HCT116 (cell line): ENCODE results near the gene SALL3. TPM values are rescaled to one million over a fixed set of nuclear protein-coding genes. Genes with fewer than 3 reads are reported as not detected.

ENCODE experiments used
- ATAC-seq: fragments of 200-7000 bp; cut with Tn5 transposase; 2 replicates; pipeline ENCODE4 v1.9.1; 2020; ENCODE audit warnings: mild to moderate bottlenecking, moderate library complexity
- BruUV-seq: library from RNA; stranded (reverse); fragments of 400-500 nt; replicated peaks from 2 replicates; lab custom pipeline; 2021; lab: Mats Ljungman, UMichigan
- CTCF ChIA-PET: fragments of 300-600 bp; sonication (Branson Sonifier 250); formaldehyde crosslinking; loops from one replicate; lab custom pipeline; 2021; ENCODE audit warnings: antibody characterized with exemption; lab: Charles Lee
- POLR2A ChIA-PET: fragments of 300-600, 350-600 bp; sonication (Branson Sonifier 250); formaldehyde crosslinking; loops from one replicate; lab custom pipeline; 2021; ENCODE audit warnings: antibody characterized with exemption; lab: Charles Lee
- RAD21 ChIA-PET, 2 experiments: fragments of 300-600 bp; sonication (Branson Sonifier 250); formaldehyde crosslinking; loops; one replicate each; lab custom pipeline; 2023; ENCODE audit warnings: low total read pairs in 2 of 2; ENCODE audit not compliant: uncharacterized antibody in 2 of 2, unreplicated experiment in 2 of 2, low non-redundant PET in 1 of 2; lab: Charles Lee
- DNase-seq: peaks from one replicate; pipeline ENCODE4 v3.0.0-alpha.2; 2010; ENCODE audit warnings: low read depth, low spot score
- H2AFZ ChIP-seq: fragments of 200-600 bp; shearing (Covaris generic), sonication (generic); 2 replicates; pipeline ENCODE4 v1.6.1; 2017; ENCODE audit warnings: low read depth, mixed run types, mixed read lengths, antibody characterized with exemption, low read length; ENCODE audit not compliant: poor library complexity, severe bottlenecking
- H3K27ac ChIP-seq: 2 replicates; pipeline ENCODE4 v1.5.1; 2012; ENCODE audit warnings: low read depth, low read length
- H3K27me3 ChIP-seq: fragments of 200-600 bp; sonication (generic); 2 replicates; pipeline ENCODE4 v1.6.1; 2016; ENCODE audit warnings: mixed run types, low read length, mixed read lengths; ENCODE audit not compliant: insufficient read depth
- H3K36me3 ChIP-seq, 2 experiments: fragments of 200-500 bp in 1 of 2; fragments of 200-600 bp in 1 of 2; sonication (Bioruptor generic) in 1 of 2; sonication (generic) in 1 of 2; 2 replicates each; pipeline versions ENCODE4 v1.5.1 to v1.6.1; 2014 to 2016; ENCODE audit warnings: low read length in 2 of 2, inconsistent platforms in 1 of 2, mixed read lengths in 1 of 2, mixed run types in 1 of 2; ENCODE audit not compliant: insufficient read depth in 2 of 2, control insufficient read depth in 1 of 2
- H3K4me1 ChIP-seq, 2 experiments: fragments of 200-600 bp in 1 of 2; sonication (generic) in 1 of 2; 2 replicates each; pipeline versions ENCODE4 v1.5.1 to v1.6.1; 2012 to 2017; ENCODE audit warnings: low read length in 2 of 2, inconsistent platforms in 1 of 2, mild to moderate bottlenecking in 1 of 2, mixed read lengths in 1 of 2, mixed run types in 1 of 2, moderate library complexity in 1 of 2; ENCODE audit not compliant: insufficient read depth in 2 of 2, control insufficient read depth in 1 of 2
- H3K4me2 ChIP-seq: fragments of 200-600 bp; sonication (generic); 2 replicates; pipeline ENCODE4 v1.6.1; 2017; ENCODE audit warnings: mixed run types, low read length, mixed read lengths
- H3K4me3 ChIP-seq, 2 experiments: fragments of 200-600 bp in 1 of 2; sonication (generic) in 1 of 2; replicated peaks in 1 of 2; 2 replicates each; pipeline ENCODE4 v1.5.1; 2011 to 2016; ENCODE audit warnings: low read length in 2 of 2, control low read depth in 1 of 2, low read depth in 1 of 2, mild to moderate bottlenecking in 1 of 2, mixed read lengths in 1 of 2, mixed run types in 1 of 2
- H3K79me2 ChIP-seq: fragments of 200-600 bp; sonication (generic); 2 replicates; pipeline ENCODE4 v1.6.1; 2017; ENCODE audit warnings: mild to moderate bottlenecking, mixed run types, low read length, moderate library complexity, mixed read lengths; ENCODE audit not compliant: insufficient read depth
- H3K9ac ChIP-seq: fragments of 200-600 bp; sonication (generic); 2 replicates; pipeline ENCODE4 v1.6.1; 2016; ENCODE audit warnings: low read length, mixed read lengths
- H3K9me2 ChIP-seq: fragments of 200-600 bp; sonication (generic), shearing (Covaris generic); 2 replicates; pipeline ENCODE4 v1.6.1; 2017; ENCODE audit warnings: mixed run types, mild to moderate bottlenecking, moderate library complexity; ENCODE audit not compliant: insufficient read depth
- H3K9me3 ChIP-seq, 2 experiments: fragments of 200-500 bp in 1 of 2; fragments of 200-600 bp in 1 of 2; sonication (Bioruptor generic) in 1 of 2; sonication (generic) in 1 of 2; 2 replicates each; pipeline ENCODE4 v1.6.1; 2014 to 2017; ENCODE audit warnings: low read length in 2 of 2, mixed read lengths in 2 of 2, inconsistent platforms in 1 of 2, low read depth in 1 of 2, mild to moderate bottlenecking in 1 of 2, mixed run types in 1 of 2, moderate library complexity in 1 of 2; ENCODE audit not compliant: control insufficient read depth in 1 of 2, insufficient read depth in 1 of 2
- H4K20me1 ChIP-seq: fragments of 200-600 bp; sonication (generic), shearing (Covaris generic); 2 replicates; pipeline ENCODE4 v1.6.1; 2017; ENCODE audit warnings: mixed run types, mild to moderate bottlenecking, moderate library complexity; ENCODE audit not compliant: insufficient read depth
- ATF3 ChIP-seq: IDR thresholded peaks from 2 replicates; pipeline ENCODE4 v1.6.1; 2012
- CBX3 ChIP-seq: IDR thresholded peaks from 2 replicates; pipeline ENCODE4 v1.6.1; 2012; ENCODE audit warnings: low read depth
- CTCF ChIP-seq, 3 experiments: fragments of 200-600 bp in 1 of 3; sonication (generic) in 1 of 3; IDR thresholded peaks in 2 of 3; conservative IDR thresholded peaks in 1 of 3; 2 replicates each; pipeline ENCODE4 v1.5.1; 2012 to 2017; ENCODE audit warnings: low read depth in 2 of 3, low read length in 2 of 3, antibody characterized with exemption in 1 of 3, borderline replicate concordance in 1 of 3, control low read depth in 1 of 3, mild to moderate bottlenecking in 1 of 3, mixed read lengths in 1 of 3, mixed run types in 1 of 3, moderate library complexity in 1 of 3; ENCODE audit not compliant: insufficient read depth in 1 of 3
- EGR1 ChIP-seq: IDR thresholded peaks from 2 replicates; pipeline ENCODE4 v1.6.1; 2012; ENCODE audit warnings: low read depth
- EZH2 ChIP-seq: fragments of 200-600 bp; sonication (generic); IDR thresholded peaks from 2 replicates; pipeline ENCODE4 v1.6.1; 2017; ENCODE audit warnings: antibody characterized with exemption, mixed run types
- FOSL1 ChIP-seq: IDR thresholded peaks from 2 replicates; pipeline ENCODE4 v1.6.1; 2012; ENCODE audit warnings: low read depth
- JUND ChIP-seq: IDR thresholded peaks from 2 replicates; pipeline ENCODE4 v1.6.1; 2012
- POLR2A ChIP-seq: IDR thresholded peaks from 2 replicates; pipeline ENCODE4 v1.7.0; 2011; ENCODE audit warnings: borderline replicate concordance; ENCODE audit not compliant: insufficient read depth, insufficient read length; ENCODE audit errors: extremely low read depth
- POLR2AphosphoS5 ChIP-seq: IDR thresholded peaks from 2 replicates; pipeline ENCODE4 v1.6.1; 2011; ENCODE audit warnings: mild to moderate bottlenecking, low read depth, low read length, moderate library complexity
- SRF ChIP-seq: IDR thresholded peaks from 2 replicates; pipeline ENCODE4 v1.6.1; 2012; ENCODE audit warnings: low read depth
- TCF7L2 ChIP-seq: IDR thresholded peaks from 2 replicates; pipeline ENCODE4 v1.7.0; 2011; ENCODE audit warnings: borderline replicate concordance, inconsistent platforms; ENCODE audit not compliant: insufficient read depth, insufficient read length; ENCODE audit errors: extremely low read depth
- intact Hi-C: fragments of 100-400 bp; cut with micrococcal nuclease; formaldehyde crosslinking; loops from 2 replicates; pipeline ENCODE4 v1.10.0; 2022
- total RNA-seq: library from RNA; stranded (reverse); gene quantifications from one replicate; pipeline ENCODE4 v1.2.1, GENCODE V29; 2021; ENCODE audit not compliant: unreplicated experiment
- TF ChIP-seq, protein P1 (sequence below): IDR thresholded peaks from 2 replicates; pipeline ENCODE4 v1.6.1; 2012

SALL3 gene
- total RNA-seq, 1 experiment from 2014 or later, result not detected

DNA sequence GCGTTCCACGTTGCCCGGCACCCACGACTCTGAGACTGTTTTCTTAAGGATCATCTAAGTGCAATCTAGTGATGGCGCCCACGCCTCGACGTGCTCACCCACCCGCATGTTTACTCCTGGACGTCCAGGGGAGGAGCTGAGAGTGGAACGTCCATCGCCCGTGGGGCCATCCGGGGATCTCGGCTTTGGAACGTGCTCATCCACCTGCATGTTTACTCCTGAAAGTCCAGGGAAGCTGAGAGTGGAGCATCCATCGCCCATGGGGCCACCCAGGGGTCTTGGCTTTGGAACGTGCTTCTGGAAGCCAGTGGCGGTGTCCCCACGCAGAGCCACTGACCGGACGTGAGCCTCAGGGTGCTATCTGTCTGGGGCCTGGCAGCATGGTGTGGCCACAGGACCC lies 45.6 kb upstream of the SALL3 start:
- H3K9me3 ChIP-seq, result no peaks in the 10 kb centered on the region

More for the DNA sequence above, 45.6 kb upstream of the SALL3 start:
- H3K4me3 ChIP-seq, result no peak overlapping the region
- ATAC-seq (no peak), DNase-seq (no peak)
- H3K36me3 ChIP-seq, result no peaks in the 10 kb centered on the region
- no TSS peak for BruUV-seq
- no peak overlapping the region for H2AFZ ChIP-seq
- H3K4me1 ChIP-seq, result no peaks in the 10 kb centered on the region
- ChIA-PET CTCF (no interaction called here), POLR2A (no interaction called here), RAD21 (no interaction called here)
- intact Hi-C loops, result no loop called here
- H3K27ac ChIP-seq, result no peak overlapping the region
- TF ChIP-seq POLR2AphosphoS5 (no peak), FOSL1 (no peak), JUND (no peak), CBX3 (no peak), SRF (no peak), ATF3 (no peak), EZH2 (no peak), CTCF (IDR thresholded peaks at IDR 0.05 in 2 of 3, conservative IDR thresholded peaks at IDR 0.05 in 1 of 3; ENCODE audit: borderline replicate concordance in 1 of 3, insufficient read depth in 1 of 3, low read depth in 2 of 3, low read length in 2 of 3) (no peak), POLR2A (no peak), EGR1 (no peak), TCF7L2 (no peak)
- TF ChIP-seq, protein P1, sequence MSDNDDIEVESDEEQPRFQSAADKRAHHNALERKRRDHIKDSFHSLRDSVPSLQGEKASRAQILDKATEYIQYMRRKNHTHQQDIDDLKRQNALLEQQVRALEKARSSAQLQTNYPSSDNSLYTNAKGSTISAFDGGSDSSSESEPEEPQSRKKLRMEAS, result no peak
- peaks cover 20% of the 10 kb centered on the region for H3K27me3 ChIP-seq
- H3K4me2 ChIP-seq, result no peak overlapping the region
- no peaks in the 10 kb centered on the region for H3K79me2 ChIP-seq
- no peaks in the 10 kb centered on the region for H3K9me2 ChIP-seq
- H3K9ac ChIP-seq, result no peak overlapping the region
- no peaks in the 10 kb centered on the region for H4K20me1 ChIP-seq
